ENCODE measurements around the gene SLC49A3.
"Not testable (repeated sequence)": the region's sequence is repeated elsewhere in the genome, so short reads cannot be mapped to it uniquely, and the experiment has no call there.

Gene SLC49A3

DNA sequence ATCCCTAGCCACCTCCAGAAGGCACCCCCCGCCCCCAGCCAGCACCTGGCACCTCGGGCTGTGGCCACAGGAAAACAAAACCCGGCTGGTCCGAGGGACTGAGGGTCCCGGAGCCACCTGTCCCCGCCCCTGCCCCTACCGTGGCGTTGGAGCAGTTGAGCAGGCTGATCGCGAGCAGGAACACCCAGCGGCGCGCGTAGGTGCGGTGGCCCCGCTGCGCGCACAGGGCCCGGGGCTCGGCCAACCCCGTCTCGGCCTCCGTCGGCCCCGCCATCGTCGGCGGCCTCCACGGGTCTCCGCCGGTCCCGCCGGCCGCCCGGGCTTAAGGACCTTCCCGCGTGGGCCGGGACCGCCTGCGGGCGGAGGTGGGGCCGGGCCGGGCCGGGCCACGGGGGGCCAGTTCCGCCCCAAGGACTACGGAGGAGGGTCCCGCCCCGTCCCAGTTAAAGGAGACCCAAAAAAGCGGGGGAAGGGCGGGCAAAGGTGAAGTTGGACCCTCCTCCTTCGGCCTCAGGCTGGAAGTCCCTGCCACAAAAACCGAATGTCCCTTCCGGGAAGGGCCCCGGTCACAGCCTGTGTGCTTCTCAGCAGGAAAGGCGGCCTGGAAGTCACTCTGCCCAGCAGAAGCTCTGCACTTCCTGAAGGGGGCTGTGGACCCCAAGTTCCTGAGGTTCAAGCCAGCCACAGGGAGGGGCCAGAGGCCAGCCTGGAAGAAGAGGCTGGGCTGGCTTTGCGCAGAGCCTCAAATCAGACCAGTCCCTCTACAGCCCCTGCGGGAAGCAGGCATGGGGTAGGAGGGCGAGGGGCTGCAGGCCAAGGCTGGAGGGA lies at the start of gene SLC49A3:
Gene SLC49A3 (minus strand): TSS at position 298 of the 828 bp plus-strand sequence. CDS start 24 bp downstream, at position 274.
- DNase-seq (ENCODE audit: low read depth) = no peak

GRCh38 chr4:736561-736960 lies 47.6 kb upstream of the SLC49A3 start:
- DNase-seq (ENCODE audit: low read depth) = not testable (repeated sequence)

DNA sequence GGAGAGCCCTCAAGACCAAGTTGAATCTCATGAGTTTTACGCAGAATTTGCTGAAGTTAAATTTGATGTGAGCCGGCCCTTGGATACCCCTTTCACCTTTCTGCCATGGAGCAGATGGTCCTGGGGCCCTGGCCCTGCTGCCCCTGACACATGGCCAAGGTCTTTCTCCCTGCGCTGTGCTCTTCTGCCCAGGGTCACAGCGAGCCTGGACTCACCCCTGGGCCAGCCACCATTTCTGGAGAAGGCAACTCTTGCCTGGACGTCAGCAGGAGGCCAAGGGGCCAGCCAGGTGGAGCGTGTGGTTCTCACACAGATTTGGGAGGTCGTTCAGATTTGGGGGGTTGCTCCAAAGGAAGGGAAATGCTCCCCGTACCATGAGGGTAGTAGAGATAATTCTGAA lies 46.6 kb upstream of the SLC49A3 start:
- DNase-seq (ENCODE audit: low read depth) = no peak

DNA sequence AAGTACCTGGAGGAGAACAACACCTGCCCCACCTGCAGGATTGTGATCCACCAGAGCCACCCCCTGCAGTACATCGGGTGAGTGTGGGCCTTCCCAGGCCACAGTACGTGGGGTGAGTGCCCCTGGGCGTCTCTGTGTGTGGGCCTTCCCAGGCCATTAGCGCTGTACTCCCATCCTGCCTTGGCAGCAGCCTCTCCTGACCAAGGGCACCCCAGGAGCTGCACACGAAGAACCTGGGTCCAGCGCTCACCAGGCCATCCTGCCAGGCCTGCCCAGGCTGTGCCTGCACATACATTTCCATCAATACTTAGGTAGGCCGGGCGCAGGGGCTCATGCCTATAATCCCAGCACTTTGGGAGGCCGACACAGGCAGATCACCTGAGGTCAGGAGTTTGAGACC lies 46.0 kb upstream of the SLC49A3 start:
- no peak for DNase-seq (ENCODE audit: low read depth)

DNA sequence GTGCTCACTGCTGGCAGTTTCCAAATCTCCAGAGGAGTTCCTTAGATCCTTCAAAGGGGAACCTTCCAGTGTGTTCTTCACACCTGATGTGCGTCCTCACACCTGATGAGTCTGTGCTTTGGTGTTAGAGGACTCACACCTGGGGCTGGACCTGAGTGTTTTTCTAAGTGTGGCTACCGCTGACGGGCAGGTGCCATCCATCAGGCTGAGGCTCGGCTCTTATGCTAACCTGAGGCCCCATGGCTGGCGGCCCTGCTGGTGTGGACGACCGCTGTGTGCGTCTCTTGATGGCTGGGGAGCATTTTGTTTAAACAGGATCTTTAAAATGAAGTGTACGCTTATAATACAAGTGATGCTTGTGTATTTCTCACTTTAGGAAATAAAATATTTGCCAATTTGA lies 45.1 kb upstream of the SLC49A3 start:
- no peak for DNase-seq (ENCODE audit: low read depth)

DNA sequence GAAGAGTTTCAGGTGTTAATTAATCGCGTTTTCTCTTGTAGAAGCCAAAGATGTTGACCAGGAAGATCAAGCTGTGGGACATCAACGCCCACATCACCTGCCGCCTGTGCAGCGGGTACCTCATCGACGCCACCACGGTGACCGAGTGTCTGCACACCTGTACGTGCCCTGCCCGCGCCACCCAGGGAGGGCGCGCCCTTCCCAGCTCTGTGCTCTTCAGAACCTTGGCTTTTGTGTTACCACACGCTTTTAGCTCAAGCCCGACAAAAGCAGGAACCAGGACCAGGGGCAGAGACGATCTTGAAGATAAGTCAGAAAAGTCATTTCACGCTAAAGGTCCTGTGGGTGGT lies 44.7 kb upstream of the SLC49A3 start:
- no peak for DNase-seq (ENCODE audit: low read depth)

- no peak for DNase-seq (ENCODE audit: low read depth)
These were observed 44.1 kb upstream of the SLC49A3 start for GRCh38 chr4:732911-733630.

- no peak for DNase-seq (ENCODE audit: low read depth)
These were observed 43.5 kb upstream of the SLC49A3 start for GRCh38 chr4:732486-732885.

DNA sequence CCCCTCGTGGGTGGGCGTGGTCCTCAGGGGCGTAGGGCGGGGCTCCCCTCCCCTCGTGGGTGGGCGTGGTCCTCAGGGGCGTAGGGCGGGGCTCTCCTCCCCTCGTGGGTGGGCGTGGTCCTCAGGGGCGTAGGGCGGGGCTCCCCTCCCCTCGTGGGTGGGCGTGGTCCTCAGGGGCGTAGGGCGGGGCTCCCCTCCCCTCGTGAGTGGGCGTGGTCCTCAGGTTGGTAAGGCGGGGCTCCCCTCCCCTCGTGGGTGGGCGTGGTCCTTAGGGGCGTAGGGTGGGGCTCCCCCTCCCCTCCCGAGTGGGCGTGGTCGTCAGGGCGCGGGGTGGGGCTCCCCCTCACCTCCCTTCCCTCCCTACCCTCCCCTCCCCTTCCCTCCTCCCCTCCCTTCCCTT lies 43.0 kb upstream of the SLC49A3 start:
- DNase-seq (ENCODE audit: low read depth) = not testable (repeated sequence)

DNA sequence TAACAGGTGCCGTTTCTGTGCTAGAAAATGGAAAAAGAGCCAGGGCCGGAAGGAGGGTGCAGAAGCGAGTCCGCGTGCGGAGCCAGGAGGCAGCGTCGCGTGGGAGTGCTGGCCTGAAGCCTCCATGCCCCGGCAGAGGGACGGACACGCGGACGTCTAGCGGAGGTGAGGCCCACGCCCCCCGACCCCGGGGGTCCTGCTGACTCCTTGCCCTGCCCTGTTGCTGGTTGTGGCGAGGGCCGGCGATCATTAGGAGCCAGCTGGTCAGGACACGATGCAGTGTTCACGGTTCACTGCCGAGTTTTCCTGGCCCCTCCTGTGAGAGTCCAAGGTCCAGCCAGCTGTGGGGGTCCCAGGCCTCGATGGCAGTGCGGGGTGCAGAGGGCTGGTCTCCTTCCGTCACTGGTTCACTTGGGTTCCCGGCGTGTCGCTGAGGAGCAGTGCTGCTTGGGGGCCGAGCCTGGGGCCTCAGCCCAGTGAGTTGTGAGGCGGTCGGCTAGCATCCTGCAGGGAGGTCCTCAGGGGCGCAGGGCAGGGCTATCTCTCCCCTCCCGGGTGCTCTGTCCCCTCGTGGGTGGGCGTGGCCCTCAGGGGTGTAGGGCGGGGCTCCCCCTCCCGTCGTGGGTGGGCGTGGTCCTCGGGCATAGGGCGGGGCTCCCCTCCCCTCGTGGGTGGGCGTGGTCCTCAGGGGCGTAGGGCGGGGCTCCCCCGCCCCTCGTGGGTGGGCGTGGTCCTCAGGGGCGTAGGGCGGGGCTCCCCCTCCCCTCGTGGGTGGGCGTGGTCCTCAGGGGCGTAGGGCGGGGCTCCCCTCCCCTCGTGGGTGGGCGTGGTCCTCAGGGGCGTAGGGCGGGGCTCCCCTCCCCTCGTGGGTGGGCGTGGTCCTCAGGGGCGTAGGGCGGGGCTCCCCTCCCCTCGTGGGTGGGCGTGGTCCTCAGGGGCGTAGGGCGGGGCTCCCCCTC lies 42.3 kb upstream of the SLC49A3 start:
- DNase-seq (ENCODE audit: low read depth) = not testable (repeated sequence)

GRCh38 chr4:730511-730910 lies 41.6 kb upstream of the SLC49A3 start:
- DNase-seq (ENCODE audit: low read depth) = no peak

DNA sequence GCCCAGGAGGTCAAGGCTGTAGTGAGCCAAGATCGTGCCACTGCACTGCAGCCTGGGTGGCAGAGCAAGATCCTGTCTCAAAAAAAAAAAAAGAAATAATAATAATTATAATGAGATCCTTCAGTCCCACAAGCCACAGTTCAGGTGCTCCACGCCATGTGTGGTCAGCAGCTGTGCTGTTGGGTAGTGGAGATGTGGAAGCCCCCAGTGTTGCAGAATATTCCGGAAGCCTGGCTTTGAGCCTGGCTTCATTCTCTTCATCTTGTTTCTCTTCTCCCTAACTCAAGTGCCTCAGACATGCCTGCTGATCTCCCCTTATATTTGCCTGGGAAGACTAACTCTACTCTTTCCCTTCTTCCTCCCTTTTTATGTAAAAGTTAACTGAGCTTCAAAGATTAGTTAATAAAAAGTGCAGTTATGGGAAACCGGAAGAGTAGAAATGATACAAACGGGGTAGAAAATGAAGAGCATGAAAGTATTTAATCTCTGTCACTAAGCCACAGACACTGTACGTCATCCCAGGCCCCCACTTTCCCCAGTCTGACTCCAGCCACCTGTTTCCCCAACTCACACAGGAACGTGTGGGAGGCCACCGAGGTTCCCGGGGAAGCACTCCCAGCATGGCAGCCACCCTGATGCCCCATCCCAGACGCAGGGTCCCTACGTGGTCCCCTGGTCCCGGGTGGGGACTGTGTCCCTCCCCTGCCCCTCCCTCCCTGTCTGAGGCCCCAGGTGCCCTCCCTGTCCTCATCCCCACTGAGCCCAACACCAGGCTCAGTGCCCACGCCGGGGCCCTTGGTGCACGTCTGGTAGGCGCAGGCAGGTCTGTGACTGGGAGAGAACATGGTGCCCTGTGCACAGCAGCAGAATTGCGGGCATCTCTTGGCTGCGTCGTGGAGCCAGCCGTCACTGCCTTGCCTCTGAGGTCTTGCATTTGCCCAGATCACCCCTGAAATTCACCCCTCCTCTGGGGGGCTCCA lies 40.7 kb upstream of the SLC49A3 start:
- no peak for DNase-seq (ENCODE audit: low read depth)

DNA sequence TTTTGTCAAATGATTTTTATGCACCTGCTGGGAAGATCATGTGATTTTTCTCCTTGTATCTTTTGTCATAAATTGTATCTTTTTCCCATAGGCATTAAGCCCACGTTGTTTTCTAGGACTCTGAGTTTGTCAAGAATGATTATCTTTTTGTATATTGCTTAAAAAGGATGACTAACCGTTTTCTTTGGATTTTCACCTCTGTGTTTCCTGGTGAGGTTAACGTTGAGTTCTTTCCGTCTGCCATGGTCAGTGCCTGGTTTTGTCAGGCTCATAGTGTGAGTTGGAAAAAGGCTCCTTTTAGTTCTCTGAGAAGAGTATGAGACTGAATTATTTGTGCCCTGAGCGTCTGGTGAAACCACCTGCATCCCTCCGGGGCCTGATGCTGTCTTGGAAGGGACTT lies 38.6 kb upstream of the SLC49A3 start:
- no peak for DNase-seq (ENCODE audit: low read depth)

GRCh38 chr4:726838-727237 lies 37.9 kb upstream of the SLC49A3 start:
- DNase-seq (ENCODE audit: low read depth) = no peak

- no peak for DNase-seq (ENCODE audit: low read depth)
These were observed 37.4 kb upstream of the SLC49A3 start for GRCh38 chr4:726235-726787.

DNA sequence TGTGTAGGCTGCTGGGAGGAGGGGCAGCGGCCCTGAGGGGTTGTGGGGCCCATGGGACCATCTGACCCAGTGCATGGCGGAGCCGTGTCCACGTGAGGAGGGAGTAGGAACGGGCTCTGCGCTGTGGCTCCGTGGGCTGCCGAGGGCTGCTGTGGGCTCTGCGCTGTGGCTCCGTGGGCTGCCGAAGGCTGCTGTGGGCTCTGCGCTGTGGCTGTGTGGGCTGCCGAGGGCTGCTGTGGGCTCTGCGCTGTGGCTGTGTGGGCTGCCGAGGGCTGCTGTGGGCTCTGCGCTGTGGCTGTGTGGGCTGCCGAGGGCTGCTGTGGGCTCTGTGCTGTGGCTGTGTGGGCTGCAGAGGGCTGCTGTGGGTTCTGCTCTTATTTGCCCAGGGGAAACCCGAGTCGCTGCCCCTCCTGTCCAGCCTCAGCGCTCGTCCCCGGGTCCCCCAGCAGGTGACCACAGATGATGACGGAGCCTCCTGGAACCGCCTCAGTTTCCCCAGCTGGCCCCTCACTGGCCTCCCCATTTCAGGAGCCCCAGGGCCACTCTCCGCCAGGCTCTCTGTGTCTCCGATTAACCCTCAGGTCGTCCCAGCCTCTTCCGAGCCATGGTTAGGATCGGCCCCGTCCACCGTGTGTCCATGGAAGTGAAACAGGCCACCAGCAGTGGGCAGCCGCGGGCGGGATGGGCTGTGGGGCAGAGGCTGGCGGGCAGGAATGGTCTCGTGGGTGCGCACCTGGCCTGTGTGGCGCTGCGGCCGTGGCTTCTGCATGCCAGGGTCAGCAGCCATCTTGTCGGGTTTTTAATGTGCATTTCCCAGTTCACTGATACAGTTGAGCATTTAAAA lies 36.7 kb upstream of the SLC49A3 start:
- no peak for DNase-seq (ENCODE audit: low read depth)

DNA sequence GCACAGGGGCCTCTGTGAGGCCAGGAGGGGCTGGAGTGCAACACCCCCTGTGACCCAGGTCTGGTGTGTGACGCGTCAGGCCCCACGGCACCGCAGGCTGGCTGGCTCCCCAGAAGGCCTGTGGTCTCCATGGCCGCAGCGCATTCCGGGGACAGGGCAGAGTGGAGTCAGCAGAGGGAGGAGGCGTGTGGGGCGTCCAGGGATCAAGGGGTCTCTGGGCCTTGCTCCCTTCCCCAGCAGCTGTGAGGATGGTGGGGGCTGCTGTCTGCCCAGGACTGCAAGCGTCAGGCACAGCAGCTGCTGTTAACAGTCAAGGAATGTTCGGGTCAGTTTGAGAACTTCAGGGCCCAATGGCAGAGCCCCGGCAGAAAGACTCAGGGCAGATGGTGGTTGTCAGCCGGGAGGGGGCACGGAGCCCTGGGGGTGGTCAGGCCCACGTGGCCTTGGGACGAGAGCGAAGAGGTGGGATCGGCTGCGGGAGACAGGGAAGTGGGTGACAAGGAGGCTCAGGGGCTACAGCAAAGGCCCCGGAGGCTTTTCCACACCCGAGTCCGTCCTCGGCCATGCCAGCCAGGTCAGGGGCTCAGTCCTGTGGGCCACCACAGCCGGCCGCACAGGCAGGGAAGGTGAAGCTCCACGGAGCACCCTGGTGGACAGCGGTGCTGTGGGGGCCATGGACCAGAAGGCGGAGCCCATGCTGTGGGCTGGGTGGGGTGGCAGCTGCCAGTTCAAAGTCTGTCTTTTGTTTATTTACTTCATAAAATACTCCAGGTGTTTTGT lies 35.0 kb upstream of the SLC49A3 start:
- DNase-seq (ENCODE audit: low read depth) = no peak

DNA sequence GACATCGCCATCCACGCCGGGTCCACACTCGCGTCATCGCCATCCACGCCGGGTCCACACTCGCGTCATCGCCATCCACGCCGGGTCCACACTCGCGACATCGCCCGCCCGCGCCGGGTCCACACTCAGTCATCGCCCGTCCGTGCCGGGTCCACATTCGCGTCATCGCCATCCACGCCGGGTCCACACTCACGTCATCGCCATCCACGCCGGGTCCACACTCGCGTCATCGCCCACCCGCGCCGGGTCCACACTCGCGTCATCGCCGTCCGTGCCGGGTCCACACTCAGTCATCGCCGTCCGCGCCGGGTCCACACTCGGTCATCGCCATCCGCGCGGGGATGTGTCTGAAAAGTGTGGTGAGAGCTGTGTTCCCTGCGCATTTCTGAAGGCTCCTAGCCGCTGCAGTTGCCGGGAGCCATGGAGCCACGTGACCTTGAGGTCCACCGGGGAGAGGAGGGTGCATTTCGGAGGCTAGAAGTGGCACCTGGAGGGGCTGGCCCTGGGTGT lies 34.0 kb upstream of the SLC49A3 start:
- DNase-seq (ENCODE audit: low read depth) = no peak

DNA sequence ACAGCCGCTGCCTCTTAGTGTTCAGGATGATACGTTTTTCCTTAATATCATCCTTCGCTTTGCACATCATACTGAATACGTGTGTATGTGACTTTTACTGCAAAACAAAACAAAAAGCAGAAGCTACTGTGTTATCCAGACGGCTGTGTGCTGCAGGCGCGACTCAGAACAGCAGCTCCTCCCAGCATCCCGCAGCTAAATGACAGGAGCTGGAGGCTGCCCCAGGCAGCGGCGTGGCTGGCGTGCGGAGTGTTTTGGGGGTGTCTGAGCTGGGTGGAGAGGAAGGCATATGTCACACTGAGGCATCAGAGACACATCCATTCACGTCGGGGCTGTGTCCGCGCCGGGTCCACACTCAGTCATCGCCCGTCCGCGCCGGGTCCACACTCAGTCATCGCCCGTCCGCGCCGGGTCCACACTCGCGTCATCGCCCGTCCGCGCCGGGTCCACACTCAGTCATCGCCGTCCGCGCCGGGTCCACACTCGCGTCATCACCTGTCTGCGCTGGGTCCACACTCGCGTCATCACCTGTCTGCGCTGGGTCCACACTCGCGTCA lies 33.3 kb upstream of the SLC49A3 start:
- no peak for DNase-seq (ENCODE audit: low read depth)

Data from ELR (cell line).